ENCODE data around the gene CCL26.

GRCh38 chr7:75771224-75771623 lies 787 bp downstream of the CCL26 start:
- no peak for TF ChIP-seq YY1 (IDR thresholded peaks at IDR 0.05; ENCODE audit: extremely low read depth, insufficient replicate concordance, low read depth, low read length)
- TF ChIP-seq REST (IDR thresholded peaks at IDR 0.05; ENCODE audit: low read depth), result no peak
- no peak for TF ChIP-seq CTCF (IDR thresholded peaks at IDR 0.05 in 2 of 3, conservative IDR thresholded peaks at IDR 0.05 in 1 of 3; ENCODE audit: borderline replicate concordance in 1 of 3, insufficient read depth in 1 of 3, low read depth in 2 of 3, low read length in 2 of 3)
- TF ChIP-seq POLR2AphosphoS5 (IDR thresholded peaks at IDR 0.05; ENCODE audit: low read depth, low read length), result no peak
- no peak for TF ChIP-seq MAX (IDR thresholded peaks at IDR 0.05)
- no peak for TF ChIP-seq ZBTB33 (IDR thresholded peaks at IDR 0.05; ENCODE audit: extremely low read depth, insufficient replicate concordance, low read length)
